SW480 (cell line): ENCODE results near the gene NHLRC4.
A peak's percentile ranks its signal among the peaks of the same experiment; 100 is the strongest.

Experiments
- DNase-seq: peaks from one replicate; pipeline ENCODE4 v3.0.0-alpha.2; 2016; ENCODE audit warnings: low spot score

The NHLRC4 gene

DNA sequence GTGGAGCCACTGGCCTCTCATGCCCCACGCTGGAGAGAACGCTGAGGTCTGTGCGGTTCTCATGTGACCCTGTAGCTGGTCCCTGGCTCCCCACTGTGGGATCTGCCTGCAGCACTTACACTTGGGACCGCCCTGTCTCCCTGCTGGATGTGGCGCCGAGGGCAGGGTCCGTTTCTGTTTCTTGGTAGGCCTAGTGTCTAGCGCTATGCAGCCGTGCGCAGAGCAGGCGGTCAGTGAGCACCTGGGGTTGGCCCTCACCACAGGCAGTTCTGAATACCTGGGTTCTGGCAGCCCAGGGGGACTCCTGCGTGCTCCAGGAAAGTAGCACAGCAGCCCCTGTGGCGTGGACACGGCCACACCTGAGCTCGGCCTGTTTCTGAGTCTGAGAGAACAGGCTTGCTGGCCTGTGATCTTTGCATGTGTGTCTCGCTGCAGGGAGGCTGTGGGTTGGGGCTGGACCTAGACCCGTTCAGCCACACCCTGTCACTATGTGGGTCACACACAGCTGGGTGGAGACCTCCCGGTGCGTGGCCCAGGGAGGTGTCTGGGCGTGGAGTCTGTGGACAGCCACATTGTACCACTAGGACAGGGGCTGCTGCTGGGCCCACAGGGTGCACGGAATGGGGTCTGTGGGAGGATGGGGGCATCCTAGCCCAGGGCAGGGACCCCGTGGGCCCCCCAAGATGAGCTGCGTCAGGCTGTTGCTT, 36.5 kb upstream of the NHLRC4 start:
- DNase-seq = no peak

DNA sequence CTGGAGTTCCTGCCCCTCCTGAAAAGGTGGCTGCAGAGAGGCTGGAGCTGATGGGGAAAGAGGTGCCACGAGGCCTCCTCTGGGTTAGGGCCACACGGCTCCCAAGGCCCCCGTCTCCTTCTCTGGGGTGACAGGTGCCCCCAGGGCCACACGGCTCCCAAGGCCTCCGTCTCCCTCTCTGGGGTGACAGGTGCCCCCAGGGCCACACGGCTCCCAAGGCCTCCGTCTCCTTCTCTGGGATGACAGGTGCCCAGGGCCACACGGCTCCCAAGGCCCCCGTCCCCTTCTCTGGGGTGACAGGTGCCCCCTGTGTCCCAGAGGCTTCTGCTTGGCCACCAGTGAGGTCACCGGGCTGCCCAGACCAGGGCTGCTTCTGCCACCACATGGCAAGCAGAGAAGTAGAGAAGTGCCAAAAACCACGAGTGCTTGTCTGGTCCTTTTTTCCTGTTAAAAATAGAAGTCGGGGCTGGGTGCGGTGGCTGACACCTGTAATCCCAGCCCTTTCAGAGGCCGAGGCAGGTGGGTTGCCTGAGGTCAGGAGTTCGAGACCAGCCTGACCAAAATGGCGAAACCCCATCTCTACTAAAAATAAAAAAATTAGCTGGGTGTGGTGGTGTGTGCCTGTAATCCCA, 35.2 kb upstream of the NHLRC4 start:
- no peak for DNase-seq

DNA sequence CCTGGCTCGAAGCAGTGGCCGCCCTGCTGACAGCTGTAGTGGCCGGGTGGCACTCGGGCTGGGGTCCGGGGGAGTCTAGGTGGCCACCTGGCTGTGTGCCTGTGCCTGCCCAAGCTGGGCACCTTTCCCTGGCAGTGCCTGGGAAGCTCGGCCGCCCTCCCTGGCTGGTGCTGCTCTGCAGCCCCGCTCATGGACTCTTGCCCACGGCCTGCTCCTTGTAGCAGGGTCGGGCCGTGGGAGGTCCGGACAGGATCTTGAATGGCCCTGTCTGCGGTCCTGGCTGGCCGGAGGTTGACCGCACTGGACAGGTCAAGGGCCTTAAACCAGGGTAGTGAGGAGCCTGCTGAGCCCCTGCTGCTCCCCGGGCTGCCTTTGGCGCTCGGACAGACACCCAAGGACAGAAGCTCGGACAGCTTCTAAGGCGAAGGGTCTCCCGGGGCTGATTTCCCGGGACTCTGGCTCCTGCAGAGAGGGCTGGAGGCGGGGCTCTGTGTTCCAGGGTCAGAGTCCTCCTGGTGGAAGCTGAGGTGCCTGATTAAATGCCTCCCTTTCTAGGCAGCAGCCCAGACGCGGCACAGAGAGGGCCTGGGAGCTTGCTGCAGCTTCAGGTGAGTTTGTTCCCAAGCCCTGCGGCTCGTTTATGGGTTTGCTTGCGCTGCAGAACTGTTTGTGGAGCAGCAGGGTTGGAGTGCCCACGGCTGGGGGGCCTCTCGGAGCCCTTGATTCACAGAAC, 33.2 kb upstream of the NHLRC4 start:
- DNase-seq = peak; percentile 36

DNA sequence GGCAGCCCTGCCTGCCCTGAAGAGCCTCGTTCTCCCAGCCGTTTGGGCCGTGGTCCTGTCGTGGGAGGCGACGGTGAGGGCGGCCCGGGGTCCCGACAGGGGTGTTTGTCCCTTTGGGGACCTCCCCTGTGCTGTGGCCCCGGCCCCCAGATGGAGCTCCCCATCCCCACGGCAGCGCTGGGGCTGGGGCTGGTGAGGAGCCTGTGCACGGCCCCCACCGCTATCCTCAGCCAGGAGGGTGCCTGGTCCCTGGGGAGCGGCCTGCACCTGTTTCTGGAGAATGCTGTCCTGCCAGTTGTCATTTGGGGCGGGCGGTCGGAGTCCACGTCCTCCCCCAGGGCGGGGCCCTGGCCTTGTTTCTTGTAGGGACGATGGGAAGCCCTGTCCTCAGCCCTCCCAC, 32.7 kb upstream of the NHLRC4 start:
- DNase-seq = no peak

DNA sequence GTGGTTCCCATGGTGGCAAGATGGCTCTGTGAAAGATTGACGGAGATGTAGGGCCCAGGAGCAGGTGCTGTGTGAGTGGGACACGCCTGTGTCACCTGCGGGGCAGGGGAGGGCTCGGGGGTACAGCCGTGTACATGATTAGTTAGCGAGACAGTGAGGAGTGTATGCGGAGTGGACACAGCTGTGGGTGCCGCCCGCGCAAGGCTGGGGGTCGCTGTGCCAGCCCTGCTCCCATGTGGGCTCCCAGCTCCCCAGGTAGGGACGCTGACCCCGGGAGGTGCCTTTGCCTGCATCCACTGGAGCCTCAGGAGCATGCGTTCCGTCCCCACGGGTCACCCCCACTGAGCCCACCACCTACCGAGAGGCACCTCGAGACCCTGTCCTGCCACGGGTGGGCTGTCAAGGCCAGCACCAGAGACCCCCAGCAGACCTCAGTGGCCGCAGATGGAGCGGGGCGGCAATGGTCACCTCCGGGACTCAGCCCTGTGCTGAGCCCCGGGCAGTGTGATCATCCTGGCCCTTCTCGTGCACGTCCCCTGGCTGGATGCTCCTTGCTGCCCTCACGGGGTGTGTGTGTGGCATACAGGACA, 31.9 kb upstream of the NHLRC4 start:
- DNase-seq = no peak

DNA sequence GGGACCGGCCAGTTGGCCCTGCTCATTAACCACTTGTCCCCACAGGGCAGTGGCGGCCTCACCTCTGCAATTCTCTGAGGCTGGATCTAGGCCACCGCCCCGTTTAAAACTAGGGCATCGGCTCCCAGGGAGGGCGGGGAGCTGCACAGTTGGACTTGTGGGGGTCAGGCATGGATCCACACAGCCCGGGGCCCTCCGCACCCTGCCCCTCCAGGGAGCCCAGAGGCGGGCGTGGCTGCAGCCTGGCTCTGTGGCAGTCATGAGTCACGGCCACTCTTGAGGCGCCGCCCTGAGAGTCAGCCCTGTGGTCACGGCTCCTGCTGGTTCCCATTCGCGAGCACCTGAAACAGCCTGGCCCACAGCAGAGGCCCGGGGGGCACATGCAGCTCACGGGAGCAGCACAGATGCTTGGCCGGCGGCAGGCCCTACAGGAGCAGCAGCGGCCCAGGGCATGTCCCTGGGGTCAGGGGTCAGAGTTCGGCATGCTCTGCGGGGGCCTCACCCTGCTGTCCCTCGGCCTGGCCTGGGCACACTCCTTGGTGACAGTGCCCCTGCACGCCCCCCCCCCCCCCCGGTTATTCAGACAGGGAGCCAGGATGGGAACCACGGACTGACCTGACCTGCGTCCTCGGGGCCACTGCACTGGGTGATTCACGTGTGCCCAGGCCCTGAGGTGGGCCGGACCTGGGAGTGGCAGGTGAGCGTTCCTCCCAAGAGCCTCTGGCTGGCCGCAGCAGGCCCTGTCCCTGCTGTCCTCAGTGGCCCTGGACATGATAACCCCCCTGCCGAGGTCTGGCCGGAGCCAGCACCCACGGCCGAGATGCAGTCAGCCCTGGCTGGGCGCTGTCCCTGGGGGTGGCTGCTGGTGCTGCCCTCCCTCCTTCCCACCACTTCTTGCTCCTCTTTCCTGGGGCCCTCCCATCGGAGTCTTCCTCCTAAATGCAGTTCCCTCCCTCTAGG, 31.1 kb upstream of the NHLRC4 start:
- DNase-seq = peak; percentile 88

DNA sequence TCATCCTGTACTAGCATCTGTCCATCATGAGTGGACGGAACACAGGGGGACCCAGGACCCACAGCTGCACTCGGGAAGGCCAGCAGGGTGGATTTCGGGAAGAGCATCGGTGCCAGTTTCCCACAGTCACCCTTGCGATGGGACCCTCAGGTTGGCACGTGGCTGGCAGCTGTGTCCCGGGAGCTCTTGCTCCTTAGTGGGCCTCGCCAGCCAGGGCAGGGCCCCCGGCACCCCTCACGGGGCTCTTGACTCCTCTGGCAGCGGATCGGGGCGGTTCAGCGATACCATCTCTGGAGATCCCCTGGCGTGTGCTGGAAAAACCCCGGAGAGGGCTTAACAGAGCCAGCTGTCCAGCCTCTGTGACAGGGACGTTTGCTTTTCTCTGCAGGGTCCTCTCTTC, 30.1 kb upstream of the NHLRC4 start:
- no peak for DNase-seq

DNA sequence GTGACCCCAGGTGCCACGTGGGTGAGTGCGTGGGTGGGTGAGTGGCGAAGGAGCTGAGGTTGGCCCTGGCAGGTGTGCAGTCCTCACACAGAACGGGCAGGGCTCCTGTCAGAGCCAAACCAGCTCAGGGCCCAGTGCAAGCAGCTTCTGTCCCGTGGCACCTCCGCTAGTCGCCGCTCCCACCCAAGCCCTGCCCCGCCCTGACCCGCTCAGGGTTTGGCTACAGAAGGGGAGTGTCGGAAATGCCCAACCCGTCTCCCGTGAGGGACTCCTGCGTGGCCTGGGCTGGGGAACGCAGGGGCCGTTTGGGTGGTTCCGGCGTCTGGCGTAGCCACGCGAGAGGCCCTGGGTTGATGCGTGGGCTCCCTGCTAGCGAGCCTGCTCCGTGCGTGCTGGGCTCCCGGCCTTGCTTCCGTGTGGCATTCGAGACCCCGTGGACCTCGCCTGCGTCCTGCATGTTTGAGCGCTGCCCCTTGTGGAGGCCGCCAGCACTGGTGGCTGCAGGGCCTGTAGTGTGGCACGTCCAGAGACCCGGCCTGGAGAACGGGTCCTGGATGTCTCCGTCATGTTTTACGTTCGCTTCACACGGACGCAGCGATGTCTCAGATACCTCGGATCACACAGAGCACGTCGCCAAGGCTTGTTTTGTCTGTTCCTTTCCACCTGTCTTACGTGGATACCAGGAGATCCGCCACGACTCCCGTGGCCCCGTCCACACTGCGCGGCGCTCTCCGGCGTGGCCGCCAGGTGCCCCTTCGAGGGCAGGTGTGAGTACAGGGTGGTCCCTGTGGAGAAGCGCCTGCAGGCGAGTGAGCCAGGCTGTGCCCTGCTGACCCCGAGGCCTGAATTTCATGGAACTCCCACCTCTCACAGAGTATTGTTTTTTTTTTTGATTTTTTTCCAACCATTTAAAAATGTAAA, 29.1 kb upstream of the NHLRC4 start:
- no peak for DNase-seq

DNA sequence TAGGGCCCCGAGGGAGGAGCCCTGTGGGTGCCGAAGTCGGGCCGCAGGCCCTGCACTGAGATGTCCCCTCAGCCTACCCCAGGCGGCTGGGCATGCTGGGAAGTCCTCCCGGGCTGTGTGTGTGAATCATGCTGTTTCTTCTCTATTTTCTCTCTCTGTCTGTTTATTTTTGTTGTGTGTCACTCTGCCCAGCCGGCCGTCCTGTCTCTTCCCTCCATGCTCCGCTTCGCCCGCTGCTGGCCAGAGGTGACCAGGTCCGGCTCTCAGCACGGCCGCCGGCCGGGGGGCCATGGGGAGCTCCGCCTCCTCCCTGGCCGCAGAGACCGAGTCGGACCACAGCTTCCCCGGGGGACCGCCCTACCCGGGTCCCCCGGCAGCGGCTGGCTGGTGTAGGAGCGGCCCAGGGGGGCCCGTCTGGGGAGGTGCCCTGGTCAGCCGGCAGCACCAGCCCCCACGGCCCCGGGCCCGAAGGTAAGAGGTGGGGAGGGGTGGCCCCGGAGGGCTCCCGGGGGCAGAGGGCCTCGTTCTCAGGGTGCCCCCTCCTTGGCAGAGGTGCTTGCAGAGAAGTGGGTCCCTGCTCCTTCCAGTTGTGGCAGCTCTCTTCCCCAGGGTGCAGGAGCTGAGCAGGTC, 26.8 kb upstream of the NHLRC4 start:
- DNase-seq = no peak

DNA sequence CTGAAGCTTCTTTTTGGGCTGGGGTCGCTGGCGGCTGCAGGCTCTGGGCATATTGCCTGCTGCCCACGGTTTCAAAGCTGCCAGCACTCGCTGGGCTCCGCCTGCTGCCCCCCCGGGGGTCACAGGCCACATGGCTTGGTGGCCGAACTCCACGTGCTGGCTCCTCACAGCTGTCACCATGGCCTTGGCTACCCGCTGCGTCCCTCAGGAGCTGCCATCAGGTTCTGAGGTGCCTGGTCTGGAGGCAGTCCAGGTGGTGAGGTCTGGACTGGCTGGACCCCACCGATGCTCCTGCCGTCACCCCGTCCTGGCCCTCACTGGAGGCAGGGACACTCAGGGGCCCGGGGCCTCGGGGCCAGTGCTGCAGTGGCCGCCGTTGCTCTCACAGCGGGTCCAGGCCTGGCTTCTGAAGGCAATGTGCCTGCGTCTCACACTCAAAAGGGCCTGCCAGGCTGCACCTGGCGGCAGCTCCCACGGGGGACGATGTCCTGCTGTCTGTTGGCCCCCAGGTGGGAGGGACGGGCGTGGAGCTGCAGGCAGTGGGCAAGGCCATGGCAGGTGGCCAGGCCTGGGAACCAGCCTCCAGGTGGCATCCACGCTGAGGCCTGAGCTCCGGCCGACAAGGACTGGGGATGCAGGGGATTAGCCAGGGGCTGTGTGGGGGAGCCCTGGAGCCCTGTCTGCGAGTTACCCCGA, 26.0 kb upstream of the NHLRC4 start:
- no peak for DNase-seq

DNA sequence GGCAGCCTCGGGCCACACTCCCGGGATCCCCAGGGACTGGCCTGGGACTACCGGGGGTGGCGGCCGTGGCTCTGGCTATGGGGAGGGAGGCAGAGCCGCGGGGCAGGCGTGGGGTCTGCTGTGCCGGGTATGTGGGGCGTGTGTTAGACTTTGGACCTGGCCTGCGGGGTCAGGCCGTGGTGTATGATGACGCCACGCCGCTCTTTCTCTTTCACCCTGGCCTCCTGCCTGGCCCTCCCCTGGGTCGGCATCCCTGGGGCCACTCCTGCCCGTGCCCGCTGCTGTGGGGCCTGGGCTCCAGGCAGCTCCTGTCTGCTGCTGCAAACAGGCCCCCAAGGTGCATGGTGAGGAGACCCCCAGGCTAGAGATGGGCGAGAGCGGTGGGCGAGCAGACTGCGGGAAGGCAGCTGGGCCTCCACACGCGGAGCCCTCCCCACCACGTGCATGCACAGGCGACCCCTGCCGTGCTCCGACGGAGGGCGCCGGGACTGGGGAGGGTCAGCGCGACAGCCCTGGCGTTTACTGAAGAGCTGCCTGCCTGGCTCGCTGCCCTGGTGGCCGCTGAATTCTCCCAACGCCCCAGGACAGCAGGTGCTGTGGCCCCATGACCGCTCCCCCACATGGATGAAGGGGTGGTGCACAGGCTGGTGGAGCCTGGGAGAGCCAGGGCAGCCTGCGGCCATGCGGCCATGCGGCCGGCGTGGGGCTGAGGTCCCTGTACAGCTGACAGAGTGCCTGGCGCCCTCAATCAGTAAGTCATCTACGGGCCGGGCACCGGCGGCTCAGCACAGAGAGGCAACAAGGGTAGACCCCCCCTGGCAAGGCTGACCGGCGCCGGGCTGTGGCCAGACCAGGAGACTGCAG, 23.3 kb upstream of the NHLRC4 start:
- DNase-seq = no peak

DNA sequence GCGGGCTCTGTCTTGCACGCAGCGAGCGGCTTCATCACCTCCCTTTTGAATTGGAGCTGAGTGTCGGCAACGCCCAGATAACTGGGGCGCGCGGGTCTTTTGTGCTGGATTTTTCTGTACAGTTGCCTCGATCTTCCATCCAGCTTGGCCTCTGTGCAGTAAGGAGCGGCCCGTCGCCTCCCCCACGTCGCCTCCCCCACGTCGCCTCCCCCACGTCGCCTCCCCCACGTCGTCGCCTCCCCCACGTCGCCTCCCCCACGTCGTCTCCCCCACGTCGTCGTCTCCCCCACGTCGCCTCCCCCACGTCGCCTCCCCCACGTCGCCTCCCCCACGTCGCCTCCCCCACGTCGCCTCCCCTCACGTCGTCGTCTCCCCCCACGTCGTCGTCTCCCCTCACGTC, 22.3 kb upstream of the NHLRC4 start:
- no peak for DNase-seq

DNA sequence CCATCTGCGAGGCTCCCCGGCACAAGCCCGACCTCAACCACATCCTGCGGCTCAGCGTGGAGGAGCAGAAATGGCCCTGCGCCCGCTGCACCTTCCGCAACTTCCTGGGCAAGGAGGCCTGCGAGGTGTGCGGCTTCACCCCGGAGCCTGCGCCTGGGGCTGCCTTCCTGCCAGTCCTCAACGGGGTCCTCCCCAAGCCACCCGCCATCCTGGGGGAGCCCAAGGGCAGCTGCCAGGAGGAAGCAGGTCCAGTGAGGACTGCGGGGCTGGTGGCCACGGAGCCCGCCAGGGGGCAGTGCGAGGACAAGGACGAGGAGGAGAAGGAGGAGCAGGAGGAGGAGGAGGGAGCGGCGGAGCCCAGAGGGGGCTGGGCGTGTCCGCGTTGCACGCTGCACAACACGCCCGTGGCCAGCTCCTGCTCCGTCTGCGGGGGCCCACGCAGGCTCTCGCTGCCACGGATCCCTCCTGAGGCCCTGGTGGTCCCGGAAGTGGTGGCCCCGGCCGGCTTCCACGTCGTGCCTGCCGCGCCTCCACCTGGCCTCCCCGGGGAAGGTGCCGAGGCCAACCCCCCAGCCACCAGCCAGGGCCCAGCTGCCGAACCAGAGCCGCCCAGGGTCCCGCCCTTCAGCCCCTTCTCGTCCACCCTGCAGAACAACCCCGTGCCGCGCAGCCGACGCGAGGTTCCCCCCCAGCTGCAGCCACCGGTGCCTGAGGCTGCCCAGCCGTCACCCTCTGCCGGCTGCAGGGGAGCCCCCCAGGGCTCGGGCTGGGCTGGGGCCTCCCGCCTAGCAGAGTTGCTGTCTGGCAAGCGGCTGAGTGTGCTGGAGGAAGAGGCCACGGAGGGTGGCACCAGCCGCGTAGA, 19.7 kb upstream of the NHLRC4 start:
- DNase-seq = no peak

DNA sequence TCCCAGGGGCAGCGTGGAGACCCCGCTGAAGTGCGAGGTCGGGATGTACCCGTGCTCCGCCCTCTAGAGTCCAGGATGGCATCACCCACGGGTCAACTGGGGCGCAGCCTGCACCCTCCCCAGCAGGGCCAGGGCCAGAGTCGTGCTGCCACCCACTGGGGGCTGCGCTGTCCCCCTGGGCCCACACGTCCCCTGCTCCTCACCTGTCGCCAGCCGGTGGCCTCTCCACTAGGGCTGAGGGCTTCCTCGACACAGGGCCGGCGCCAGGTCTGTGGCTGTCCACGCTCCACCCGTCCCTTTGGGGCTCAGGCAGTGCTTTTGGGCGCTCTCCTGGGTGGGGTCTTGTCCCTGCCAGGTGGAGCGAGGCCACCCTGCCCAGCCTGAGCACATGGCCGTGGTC, 18.2 kb upstream of the NHLRC4 start:
- no peak for DNase-seq

DNA sequence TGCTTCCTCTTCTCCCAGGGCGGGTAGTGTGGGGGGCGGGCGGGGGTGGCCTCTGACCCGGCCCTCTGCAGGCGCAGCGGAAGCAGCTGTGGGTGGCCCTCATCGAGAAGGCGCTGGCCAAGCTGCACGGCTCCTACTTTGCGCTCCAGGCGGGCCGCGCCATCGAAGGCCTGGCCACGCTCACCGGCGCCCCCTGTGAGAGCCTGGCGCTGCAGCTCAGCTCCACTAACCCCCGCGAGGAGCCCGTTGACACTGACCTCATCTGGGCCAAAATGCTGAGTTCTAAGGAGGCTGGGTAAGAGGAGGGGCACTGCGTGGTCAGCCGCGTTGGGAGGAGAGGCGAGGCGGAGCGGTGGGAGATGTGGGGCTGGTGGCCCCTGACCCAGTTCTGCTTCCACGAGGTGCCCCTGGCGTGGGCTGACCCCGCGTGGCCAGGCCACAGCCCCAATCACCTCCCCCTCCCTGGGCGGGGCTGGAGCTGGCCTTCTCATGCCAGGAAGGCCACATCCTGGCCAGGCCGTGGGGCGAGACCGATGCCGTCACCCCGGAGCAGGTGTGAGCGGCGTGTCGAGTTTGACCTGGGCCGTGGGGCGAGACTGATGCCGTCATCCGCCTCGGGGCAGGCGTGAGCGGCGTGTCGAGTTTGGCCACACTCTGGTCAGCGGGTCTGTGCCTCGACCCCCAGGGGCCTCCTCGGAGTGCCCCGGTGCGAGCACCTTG, 17.1 kb upstream of the NHLRC4 start:
- DNase-seq = no peak

DNA sequence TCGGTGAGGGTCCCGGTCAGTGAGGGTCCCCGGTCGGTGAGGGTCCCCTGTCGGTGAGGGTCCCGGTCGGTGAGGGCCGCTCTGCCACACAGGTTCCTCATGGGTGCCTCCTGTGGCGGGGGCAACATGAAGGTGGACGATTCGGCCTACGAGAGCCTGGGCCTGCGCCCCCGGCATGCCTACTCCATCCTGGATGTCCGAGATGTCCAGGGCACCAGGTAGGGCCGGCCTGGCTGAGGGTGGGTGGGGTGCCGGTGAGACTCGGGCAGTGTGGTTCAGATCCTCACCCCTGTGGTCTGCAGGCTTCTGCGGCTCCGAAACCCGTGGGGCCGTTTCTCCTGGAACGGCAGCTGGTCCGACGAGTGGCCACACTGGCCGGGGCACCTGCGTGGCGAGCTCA, 15.6 kb upstream of the NHLRC4 start:
- no peak for DNase-seq

DNA sequence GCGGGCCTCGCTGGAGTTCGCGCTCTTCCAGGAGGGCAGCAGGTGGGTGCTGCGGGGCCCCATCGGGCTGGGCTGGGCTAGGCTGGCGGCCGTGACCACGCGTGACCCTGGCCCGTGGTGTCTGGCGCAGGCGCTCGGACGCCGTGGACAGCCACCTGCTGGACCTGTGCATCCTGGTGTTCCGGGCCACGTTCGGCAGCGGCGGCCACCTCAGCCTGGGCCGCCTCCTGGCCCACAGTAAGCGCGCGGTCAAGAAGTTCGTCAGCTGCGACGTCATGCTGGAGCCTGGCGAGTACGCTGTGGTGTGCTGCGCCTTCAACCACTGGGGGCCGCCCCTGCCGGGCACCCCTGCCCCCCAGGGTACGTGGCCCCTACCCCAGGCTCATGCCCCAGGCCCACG, 14.6 kb upstream of the NHLRC4 start:
- no peak for DNase-seq
